HCT116 (cell line): Measurements from ENCODE around the gene ATP10B.

Source experiments
- ATF3 ChIP-seq: IDR thresholded peaks from 2 replicates; pipeline ENCODE4 v1.6.1; 2012
- CEBPB ChIP-seq: IDR thresholded peaks from 2 replicates; pipeline ENCODE4 v1.6.1; 2012; ENCODE audit warnings: low read depth
- CTCF ChIP-seq, 3 experiments: fragments of 200-600 bp in 1 of 3; sonication (generic) in 1 of 3; IDR thresholded peaks in 2 of 3; conservative IDR thresholded peaks in 1 of 3; 2 replicates each; pipeline ENCODE4 v1.5.1; 2012 to 2017; ENCODE audit warnings: low read depth in 2 of 3, low read length in 2 of 3, antibody characterized with exemption in 1 of 3, borderline replicate concordance in 1 of 3, control low read depth in 1 of 3, mild to moderate bottlenecking in 1 of 3, mixed read lengths in 1 of 3, mixed run types in 1 of 3, moderate library complexity in 1 of 3; ENCODE audit not compliant: insufficient read depth in 1 of 3
- ELF1 ChIP-seq: IDR thresholded peaks from 2 replicates; pipeline ENCODE4 v1.6.1; 2012; ENCODE audit warnings: low read depth, borderline replicate concordance
- EZH2 ChIP-seq: fragments of 200-600 bp; sonication (generic); IDR thresholded peaks from 2 replicates; pipeline ENCODE4 v1.6.1; 2017; ENCODE audit warnings: antibody characterized with exemption, mixed run types
- JUND ChIP-seq: IDR thresholded peaks from 2 replicates; pipeline ENCODE4 v1.6.1; 2012
- MAX ChIP-seq: IDR thresholded peaks from 2 replicates; pipeline ENCODE4 v1.6.1; 2012
- POLR2A ChIP-seq: IDR thresholded peaks from 2 replicates; pipeline ENCODE4 v1.7.0; 2011; ENCODE audit warnings: borderline replicate concordance; ENCODE audit not compliant: insufficient read depth, insufficient read length; ENCODE audit errors: extremely low read depth
- POLR2AphosphoS5 ChIP-seq: IDR thresholded peaks from 2 replicates; pipeline ENCODE4 v1.6.1; 2011; ENCODE audit warnings: mild to moderate bottlenecking, low read depth, low read length, moderate library complexity
- RAD21 ChIP-seq: IDR thresholded peaks from 2 replicates; pipeline ENCODE4 v1.6.1; 2012; ENCODE audit warnings: low read depth, mild to moderate bottlenecking
- YY1 ChIP-seq: IDR thresholded peaks from 2 replicates; pipeline ENCODE4 v1.6.1; 2011; ENCODE audit warnings: low read length, low read depth, moderate library complexity, mild to moderate bottlenecking; ENCODE audit not compliant: insufficient replicate concordance; ENCODE audit errors: extremely low read depth

DNA sequence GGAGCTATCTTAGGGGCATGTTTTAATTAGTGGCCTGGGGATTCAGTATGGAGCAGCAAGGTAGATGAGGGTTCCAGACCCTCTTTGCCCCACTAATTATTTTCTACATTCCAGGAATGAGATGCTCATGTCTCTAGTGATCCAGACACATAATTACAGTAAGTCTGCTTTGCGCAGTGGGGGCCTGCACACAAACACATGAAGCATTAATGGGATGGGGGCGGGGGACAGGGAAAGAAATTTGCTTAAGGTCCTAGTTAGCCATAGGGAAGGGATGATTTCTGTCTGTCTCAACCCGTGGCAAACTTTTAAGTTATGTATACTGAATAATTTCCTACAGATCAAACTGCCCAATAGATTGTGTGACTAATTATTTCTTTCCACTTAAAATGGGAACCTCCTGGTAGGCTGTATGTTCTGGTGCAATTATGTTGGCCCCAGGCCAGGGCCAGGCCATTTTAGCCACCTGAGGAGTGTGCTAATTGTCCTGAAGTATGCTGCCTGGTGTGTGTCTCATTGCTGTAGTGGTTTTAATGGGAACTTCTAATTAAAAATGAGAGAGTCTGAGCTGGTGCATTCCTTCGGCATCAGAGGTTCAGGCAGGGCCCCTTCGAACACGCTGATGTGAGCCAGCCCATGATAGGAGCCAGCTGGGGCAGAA, 295.9 kb downstream of the ATP10B start:
- TF ChIP-seq CTCF (IDR thresholded peaks at IDR 0.05 in 2 of 3, conservative IDR thresholded peaks at IDR 0.05 in 1 of 3; ENCODE audit: borderline replicate concordance in 1 of 3, insufficient read depth in 1 of 3, low read depth in 2 of 3, low read length in 2 of 3) (no peak), ATF3 (no peak), ELF1 (no peak), RAD21 (no peak), POLR2A (no peak), POLR2AphosphoS5 (no peak), MAX (no peak), EZH2 (no peak), JUND (no peak), YY1 (no peak), CEBPB (no peak)
